ENCODE data around the gene HS3ST6.

HS3ST6 gene

GRCh38 chr16:1874854-1875253 lies 43.4 kb downstream of the HS3ST6 start:
- no peak for DNase-seq

GRCh38 chr16:1871974-1872635 lies 46.1 kb downstream of the HS3ST6 start, which contains the start of gene MEIOB:
TSS of gene MEIOB (minus strand) at chr16:1872164. CDS start at chr16:1868175, 3,989 bp downstream.
- DNase-seq: peak; percentile 6 to 25

- no peak for DNase-seq
Measured at GRCh38 chr16:1870365-1871082, 47.7 kb downstream of the HS3ST6 start.

- DNase-seq: no peak
Measured at GRCh38 chr16:1865902-1866690, 52.1 kb downstream of the HS3ST6 start.

GRCh38 chr16:1863681-1864460 lies 54.3 kb downstream of the HS3ST6 start:
- peak in 1 of 2 donors; percentile 32 for DNase-seq

- DNase-seq: no peak
Measured at GRCh38 chr16:1862394-1862793, 55.8 kb downstream of the HS3ST6 start.

- no peak for DNase-seq
Measured at GRCh38 chr16:1861730-1862129, 56.5 kb downstream of the HS3ST6 start.
